Stomach smooth muscle (tissue), 2 donors: ENCODE measurements around the gene SPRR2G.
"Not testable (repeated sequence)": the region's sequence is repeated elsewhere in the genome, so short reads cannot be mapped to it uniquely, and the experiment has no call there.

ENCODE experiments used
- H3K27ac ChIP-seq: one replicate; pipeline ENCODE4 v1.7.0; 2013; ENCODE audit warnings: mild to moderate bottlenecking, low read length, inconsistent platforms
- H3K27me3 ChIP-seq, 2 donors: one replicate each; pipeline ENCODE4 v1.7.0; 2013; ENCODE audit warnings: low read length in 2 of 2; ENCODE audit not compliant: insufficient read depth in 2 of 2, control insufficient read depth in 1 of 2
- H3K36me3 ChIP-seq, 2 donors: one replicate each; pipeline ENCODE4 v1.7.0; 2013; ENCODE audit warnings: low read length in 2 of 2; ENCODE audit not compliant: control insufficient read depth in 2 of 2, insufficient read depth in 2 of 2
- H3K4me1 ChIP-seq: one replicate; pipeline ENCODE4 v1.7.0; 2013; ENCODE audit warnings: low read length; ENCODE audit not compliant: control insufficient read depth, insufficient read depth
- H3K4me3 ChIP-seq, 2 donors: one replicate each; pipeline ENCODE4 v1.7.0; 2013; ENCODE audit warnings: low read length in 2 of 2
- H3K9ac ChIP-seq, 2 donors: one replicate each; pipeline ENCODE4 v1.7.0; 2013; ENCODE audit warnings: low read length in 2 of 2, mild to moderate bottlenecking in 1 of 2
- H3K9me3 ChIP-seq, 2 donors: one replicate each; pipeline ENCODE4 v1.7.0; 2013; ENCODE audit warnings: low read length in 2 of 2; ENCODE audit not compliant: control insufficient read depth in 2 of 2
- donor health status: healthy.
- donor health status: Pancreatic carcinoma.

The SPRR2G gene

GRCh38 chr1:153150846-153151245, at the start of gene SPRR2G:
Gene SPRR2G, minus strand, starts transcription at chr1:153150890. Its CDS starts 780 bp downstream, at chr1:153150110.
- Histone ChIP-seq H3K36me3 (no peaks in the 10 kb centered on the region), H3K27me3 (no peaks in the 10 kb centered on the region), H3K4me1 (no peaks in the 10 kb centered on the region), H3K9me3 (no peaks in the 10 kb centered on the region), H3K9ac (no peak within 1 kb of the TSS), H3K4me3 (no peak within 1 kb of the TSS), H3K27ac (no peak within 1 kb of the TSS)

GRCh38 chr1:153195216-153195615, 44.5 kb upstream of the SPRR2G start:
- H3K4me1 ChIP-seq, result no peaks in the 10 kb centered on the region
- H3K36me3 ChIP-seq, result no peaks in the 10 kb centered on the region
- no peak overlapping the region for H3K4me3 ChIP-seq
- H3K9ac ChIP-seq, result no peak overlapping the region
- peaks cover 2 to 11% of the 10 kb centered on the region in 2 donors for H3K27me3 ChIP-seq
- no peak overlapping the region for H3K27ac ChIP-seq
- H3K9me3 ChIP-seq, result peaks cover 0 to 5% of the 10 kb centered on the region in 2 donors

GRCh38 chr1:153194331-153195050, 43.8 kb upstream of the SPRR2G start:
- H3K27ac ChIP-seq, result no peak overlapping the region
- H3K9me3 ChIP-seq, result peaks cover 0 to 5% of the 10 kb centered on the region in 2 donors
- no peaks in the 10 kb centered on the region for H3K4me1 ChIP-seq
- H3K36me3 ChIP-seq, result no peaks in the 10 kb centered on the region
- H3K9ac ChIP-seq, result no peak overlapping the region
- peaks cover 6 to 11% of the 10 kb centered on the region in 2 donors for H3K27me3 ChIP-seq
- H3K4me3 ChIP-seq, result no peak overlapping the region

GRCh38 chr1:153192697-153193096, 42.0 kb upstream of the SPRR2G start:
- Histone ChIP-seq H3K4me1 (no peaks in the 10 kb centered on the region), H3K36me3 (no peaks in the 10 kb centered on the region), H3K9me3 (peaks cover 0 to 5% of the 10 kb centered on the region in 2 donors), H3K27ac (no peak overlapping the region), H3K4me3 (no peak overlapping the region), H3K9ac (no peak overlapping the region), H3K27me3 (peaks cover 4 to 7% of the 10 kb centered on the region in 2 donors)

GRCh38 chr1:153190373-153190772, 39.7 kb upstream of the SPRR2G start:
- Histone ChIP-seq H3K27me3 (peaks cover 4 to 7% of the 10 kb centered on the region in 2 donors), H3K36me3 (no peaks in the 10 kb centered on the region), H3K9me3 (peaks cover 0 to 3% of the 10 kb centered on the region in 2 donors), H3K4me1 (no peaks in the 10 kb centered on the region), H3K4me3 (no peak overlapping the region), H3K27ac (no peak overlapping the region), H3K9ac (no peak overlapping the region)

- H3K36me3 ChIP-seq, H3K9me3 ChIP-seq, H3K9ac ChIP-seq, H3K27ac ChIP-seq, H3K4me3 ChIP-seq, H3K27me3 ChIP-seq, H3K4me1 ChIP-seq: not testable (repeated sequence)
Measured at GRCh38 chr1:153188301-153188700, 37.6 kb upstream of the SPRR2G start.

- Histone ChIP-seq H3K9ac (no peak overlapping the region), H3K9me3 (no peaks in the 10 kb centered on the region), H3K4me3 (no peak overlapping the region), H3K4me1 (no peaks in the 10 kb centered on the region), H3K36me3 (no peaks in the 10 kb centered on the region), H3K27ac (no peak overlapping the region), H3K27me3 (no peaks in the 10 kb centered on the region)
Measured at GRCh38 chr1:153180556-153180955, 29.9 kb upstream of the SPRR2G start.

GRCh38 chr1:153178922-153179321, 28.2 kb upstream of the SPRR2G start:
- Histone ChIP-seq H3K4me3 (no peak overlapping the region), H3K9ac (no peak overlapping the region), H3K4me1 (no peaks in the 10 kb centered on the region), H3K9me3 (no peaks in the 10 kb centered on the region), H3K27ac (no peak overlapping the region), H3K36me3 (no peaks in the 10 kb centered on the region), H3K27me3 (no peaks in the 10 kb centered on the region)

GRCh38 chr1:153174624-153175023, 23.9 kb upstream of the SPRR2G start:
- H3K9me3 ChIP-seq, result no peaks in the 10 kb centered on the region
- H3K27me3 ChIP-seq, result no peaks in the 10 kb centered on the region
- H3K4me3 ChIP-seq, result no peak overlapping the region
- H3K4me1 ChIP-seq, result no peaks in the 10 kb centered on the region
- no peak overlapping the region for H3K9ac ChIP-seq
- H3K36me3 ChIP-seq, result no peaks in the 10 kb centered on the region
- H3K27ac ChIP-seq, result no peak overlapping the region

- H3K9ac ChIP-seq, result no peak overlapping the region
- no peaks in the 10 kb centered on the region for H3K36me3 ChIP-seq
- no peaks in the 10 kb centered on the region for H3K9me3 ChIP-seq
- H3K27me3 ChIP-seq, result no peaks in the 10 kb centered on the region
- no peak overlapping the region for H3K4me3 ChIP-seq
- H3K4me1 ChIP-seq, result no peaks in the 10 kb centered on the region
- no peak overlapping the region for H3K27ac ChIP-seq
Measured at GRCh38 chr1:153168686-153169085, 18.0 kb upstream of the SPRR2G start.

GRCh38 chr1:153155541-153155940, 4.9 kb upstream of the SPRR2G start:
- Histone ChIP-seq H3K36me3 (no peaks in the 10 kb centered on the region), H3K9ac (no peak overlapping the region), H3K27ac (no peak overlapping the region), H3K4me3 (no peak overlapping the region), H3K4me1 (no peaks in the 10 kb centered on the region), H3K9me3 (peaks cover 0 to 8% of the 10 kb centered on the region in 2 donors), H3K27me3 (no peaks in the 10 kb centered on the region)
